Measurements from ENCODE around the gene INHBA. TPM values are rescaled to one million over a fixed set of nuclear protein-coding genes. Genes with fewer than 3 reads are reported as not detected.
A peak's percentile ranks its signal among the peaks of the same experiment; 100 is the strongest.

INHBA gene
- total RNA-seq, 1 experiment from 2014 or later = 1.0 TPM

GRCh38 chr7:41711283-41712064 lies 8.6 kb upstream of the INHBA start:
- Mint-ChIP-seq H3K9me3 (no peaks in the 10 kb centered on the region), H3K27me3 (ENCODE audit: low read depth) (peaks cover 12% of the 10 kb centered on the region), H3K27ac (no peak overlapping the region), H3K4me3 (peak overlapping the region; percentile 29), H3K4me1 (peaks cover 9% of the 10 kb centered on the region), H3K36me3 (no peaks in the 10 kb centered on the region)
- peak; percentile 73 for DNase-seq (ENCODE audit: low spot score)
- ChIA-PET CTCF (interaction anchor here (0.6 to 3.1 kb wide), 42 partner anchors 10 to 1479 kb away, joined by 3 to 17 read pairs (median 4); partner anchors contain the start of gene INHBA), POLR2A (no interaction called here)
- peak; percentile 92 for ATAC-seq
- TF ChIP-seq ZBTB21 (CRISPR knock-in tag; IDR thresholded peaks at IDR 0.05; ENCODE audit: borderline replicate concordance) = no peak
- no peak for TF ChIP-seq EMX1 (CRISPR knock-in tag; IDR thresholded peaks at IDR 0.05)
- TF ChIP-seq, protein P1, sequence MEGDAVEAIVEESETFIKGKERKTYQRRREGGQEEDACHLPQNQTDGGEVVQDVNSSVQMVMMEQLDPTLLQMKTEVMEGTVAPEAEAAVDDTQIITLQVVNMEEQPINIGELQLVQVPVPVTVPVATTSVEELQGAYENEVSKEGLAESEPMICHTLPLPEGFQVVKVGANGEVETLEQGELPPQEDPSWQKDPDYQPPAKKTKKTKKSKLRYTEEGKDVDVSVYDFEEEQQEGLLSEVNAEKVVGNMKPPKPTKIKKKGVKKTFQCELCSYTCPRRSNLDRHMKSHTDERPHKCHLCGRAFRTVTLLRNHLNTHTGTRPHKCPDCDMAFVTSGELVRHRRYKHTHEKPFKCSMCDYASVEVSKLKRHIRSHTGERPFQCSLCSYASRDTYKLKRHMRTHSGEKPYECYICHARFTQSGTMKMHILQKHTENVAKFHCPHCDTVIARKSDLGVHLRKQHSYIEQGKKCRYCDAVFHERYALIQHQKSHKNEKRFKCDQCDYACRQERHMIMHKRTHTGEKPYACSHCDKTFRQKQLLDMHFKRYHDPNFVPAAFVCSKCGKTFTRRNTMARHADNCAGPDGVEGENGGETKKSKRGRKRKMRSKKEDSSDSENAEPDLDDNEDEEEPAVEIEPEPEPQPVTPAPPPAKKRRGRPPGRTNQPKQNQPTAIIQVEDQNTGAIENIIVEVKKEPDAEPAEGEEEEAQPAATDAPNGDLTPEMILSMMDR (IDR thresholded peaks at IDR 0.05) = peak; percentile 46
- TF ChIP-seq NFATC4 (CRISPR knock-in tag; IDR thresholded peaks at IDR 0.05) = no peak

DNA sequence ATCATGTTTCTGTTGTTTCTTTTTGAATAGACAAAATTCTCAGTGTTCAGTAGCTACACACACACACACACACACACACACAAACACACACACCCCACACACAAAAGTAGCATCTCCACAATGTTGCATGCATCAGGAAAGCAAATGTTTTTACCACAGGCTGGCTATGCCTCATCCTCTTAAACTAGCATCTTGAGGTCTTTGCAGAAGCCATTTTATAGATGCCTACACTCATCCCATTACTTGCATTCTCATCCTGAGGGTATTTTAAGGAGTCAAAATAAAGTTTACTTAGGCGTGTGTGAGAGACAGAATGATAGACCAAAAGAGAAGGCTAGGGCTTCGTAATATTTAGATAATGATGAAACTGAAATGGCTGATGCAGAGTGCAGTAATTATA lies 7.9 kb upstream of the INHBA start:
- no peak overlapping the region for H3K27ac Mint-ChIP-seq
- POLR2A ChIA-PET = interaction anchor here (0.6 kb wide), 1 partner anchor 123 kb away, joined by 5 read pairs; no protein-coding TSS in a partner anchor
- DNase-seq (ENCODE audit: low spot score) (no peak), ATAC-seq (no peak)
- H3K9me3 Mint-ChIP-seq = no peaks in the 10 kb centered on the region
- H3K36me3 Mint-ChIP-seq = no peaks in the 10 kb centered on the region
- no peak overlapping the region for H3K4me3 Mint-ChIP-seq
- CTCF ChIA-PET = interaction anchor here (0.6 to 3.1 kb wide), 34 partner anchors 9 to 1479 kb away, joined by 3 to 17 read pairs (median 4); partner anchors contain the start of gene INHBA
- no peak for TF ChIP-seq TP53 (CRISPR knock-in tag; IDR thresholded peaks at IDR 0.05)
- no peak for TF ChIP-seq ZNF263 (CRISPR knock-in tag; IDR thresholded peaks at IDR 0.05; ENCODE audit: low read depth)
- no peak for TF ChIP-seq MLX (CRISPR knock-in tag; IDR thresholded peaks at IDR 0.05)
- TF ChIP-seq, protein P2, sequence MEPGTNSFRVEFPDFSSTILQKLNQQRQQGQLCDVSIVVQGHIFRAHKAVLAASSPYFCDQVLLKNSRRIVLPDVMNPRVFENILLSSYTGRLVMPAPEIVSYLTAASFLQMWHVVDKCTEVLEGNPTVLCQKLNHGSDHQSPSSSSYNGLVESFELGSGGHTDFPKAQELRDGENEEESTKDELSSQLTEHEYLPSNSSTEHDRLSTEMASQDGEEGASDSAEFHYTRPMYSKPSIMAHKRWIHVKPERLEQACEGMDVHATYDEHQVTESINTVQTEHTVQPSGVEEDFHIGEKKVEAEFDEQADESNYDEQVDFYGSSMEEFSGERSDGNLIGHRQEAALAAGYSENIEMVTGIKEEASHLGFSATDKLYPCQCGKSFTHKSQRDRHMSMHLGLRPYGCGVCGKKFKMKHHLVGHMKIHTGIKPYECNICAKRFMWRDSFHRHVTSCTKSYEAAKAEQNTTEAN (CRISPR knock-in tag; IDR thresholded peaks at IDR 0.05) = no peak
- no peak for TF ChIP-seq ZNF425 (CRISPR knock-in tag; conservative IDR thresholded peaks at IDR 0.05)
- TF ChIP-seq, protein P3, sequence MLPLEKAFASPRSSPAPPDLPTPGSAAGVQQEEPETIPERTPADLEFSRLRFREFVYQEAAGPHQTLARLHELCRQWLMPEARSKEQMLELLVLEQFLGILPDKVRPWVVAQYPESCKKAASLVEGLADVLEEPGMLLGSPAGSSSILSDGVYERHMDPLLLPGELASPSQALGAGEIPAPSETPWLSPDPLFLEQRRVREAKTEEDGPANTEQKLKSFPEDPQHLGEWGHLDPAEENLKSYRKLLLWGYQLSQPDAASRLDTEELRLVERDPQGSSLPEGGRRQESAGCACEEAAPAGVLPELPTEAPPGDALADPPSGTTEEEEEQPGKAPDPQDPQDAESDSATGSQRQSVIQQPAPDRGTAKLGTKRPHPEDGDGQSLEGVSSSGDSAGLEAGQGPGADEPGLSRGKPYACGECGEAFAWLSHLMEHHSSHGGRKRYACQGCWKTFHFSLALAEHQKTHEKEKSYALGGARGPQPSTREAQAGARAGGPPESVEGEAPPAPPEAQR (CRISPR knock-in tag; IDR thresholded peaks at IDR 0.05) = no peak
- TF ChIP-seq ZNF423 (CRISPR knock-in tag; IDR thresholded peaks at IDR 0.05) = no peak
- TF ChIP-seq TCF7 (CRISPR knock-in tag; IDR thresholded peaks at IDR 0.05; ENCODE audit: low read depth) = no peak
- TF ChIP-seq SOX15 (CRISPR knock-in tag; IDR thresholded peaks at IDR 0.05) = no peak
- TF ChIP-seq ESRRA (CRISPR knock-in tag; IDR thresholded peaks at IDR 0.05; ENCODE audit: borderline replicate concordance) = no peak
- TF ChIP-seq, protein P4, sequence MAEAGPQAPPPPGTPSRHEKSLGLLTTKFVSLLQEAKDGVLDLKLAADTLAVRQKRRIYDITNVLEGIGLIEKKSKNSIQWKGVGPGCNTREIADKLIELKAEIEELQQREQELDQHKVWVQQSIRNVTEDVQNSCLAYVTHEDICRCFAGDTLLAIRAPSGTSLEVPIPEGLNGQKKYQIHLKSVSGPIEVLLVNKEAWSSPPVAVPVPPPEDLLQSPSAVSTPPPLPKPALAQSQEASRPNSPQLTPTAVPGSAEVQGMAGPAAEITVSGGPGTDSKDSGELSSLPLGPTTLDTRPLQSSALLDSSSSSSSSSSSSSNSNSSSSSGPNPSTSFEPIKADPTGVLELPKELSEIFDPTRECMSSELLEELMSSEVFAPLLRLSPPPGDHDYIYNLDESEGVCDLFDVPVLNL (CRISPR knock-in tag; IDR thresholded peaks at IDR 0.05; ENCODE audit: borderline replicate concordance, low read depth) = no peak
- no peak for TF ChIP-seq ZNF138 (CRISPR knock-in tag; conservative IDR thresholded peaks at IDR 0.05)
- no peak for TF ChIP-seq SMAD4 (CRISPR knock-in tag; IDR thresholded peaks at IDR 0.05)
- H3K27me3 Mint-ChIP-seq (ENCODE audit: low read depth) = peaks cover 19% of the 10 kb centered on the region
- H3K4me1 Mint-ChIP-seq = peaks cover 16% of the 10 kb centered on the region

All from WTC11 (cell line).